Measurements from ENCODE around the gene WDPCP. TPM values are rescaled to one million over a fixed set of nuclear protein-coding genes. Genes with fewer than 3 reads are reported as not detected.
"Not testable (repeated sequence)": the region's sequence is repeated elsewhere in the genome, so short reads cannot be mapped to it uniquely, and the experiment has no call there.

The WDPCP gene
- polyA plus RNA-seq, 1 donor from 2014 or later = 8.9 TPM

GRCh38 chr2:63569740-63570139 lies 18.5 kb downstream of the WDPCP start:
- Histone ChIP-seq H3K27me3 (ENCODE audit: insufficient read depth, low read depth, low read length) (no peaks in the 10 kb centered on the region), H3K9me2 (ENCODE audit: insufficient read depth, low read length) (no peaks in the 10 kb centered on the region), H3K4me2 (ENCODE audit: low read length) (no peak overlapping the region), H3K4me3 (ENCODE audit: low read length) (no peak overlapping the region), H3K9ac (ENCODE audit: low read length) (no peak overlapping the region), H4K20me1 (ENCODE audit: insufficient read depth) (no peaks in the 10 kb centered on the region), H3K27ac (ENCODE audit: low read length) (no peak overlapping the region), H3K36me3 (ENCODE audit: insufficient read depth, low read length) (no peaks in the 10 kb centered on the region), H3K79me2 (replicated peaks; ENCODE audit: insufficient read depth, low read length) (no peaks in the 10 kb centered on the region), H2AFZ (ENCODE audit: low read depth, low read length) (no peak overlapping the region), H3K9me3 (ENCODE audit: low read length) (no peaks in the 10 kb centered on the region), H3F3A (ENCODE audit: insufficient read depth, low read length, poor library complexity, severe bottlenecking) (no peaks in the 10 kb centered on the region)
- TF ChIP-seq CTCF (IDR thresholded peaks at IDR 0.05; ENCODE audit: poor library complexity, severe bottlenecking) = no peak
- no peak for TF ChIP-seq SMC3 (conservative IDR thresholded peaks at IDR 0.05; ENCODE audit: poor library complexity)
- TF ChIP-seq MXI1 (conservative IDR thresholded peaks at IDR 0.05; ENCODE audit: poor library complexity, severe bottlenecking) = no peak
- no peak for TF ChIP-seq TAF1 (IDR thresholded peaks at IDR 0.05; ENCODE audit: low read depth)
- no peak for TF ChIP-seq EP300 (conservative IDR thresholded peaks at IDR 0.05; ENCODE audit: poor library complexity, severe bottlenecking)
- no peak for TF ChIP-seq POLR2AphosphoS5 (IDR thresholded peaks at IDR 0.05)
- TF ChIP-seq REST (IDR thresholded peaks at IDR 0.05; ENCODE audit: borderline replicate concordance) = no peak
- TF ChIP-seq EZH2 (IDR thresholded peaks at IDR 0.05; ENCODE audit: borderline replicate concordance, insufficient read depth, low read length, poor library complexity, severe bottlenecking) = no peak
- no peak for TF ChIP-seq RAD21 (conservative IDR thresholded peaks at IDR 0.05)

GRCh38 chr2:63562751-63563150 lies 25.5 kb downstream of the WDPCP start:
- H4K20me1 ChIP-seq (ENCODE audit: insufficient read depth) = no peaks in the 10 kb centered on the region
- no peaks in the 10 kb centered on the region for H3K9me3 ChIP-seq (ENCODE audit: low read length)
- H2AFZ ChIP-seq (ENCODE audit: low read depth, low read length) = no peak overlapping the region
- H3K79me2 ChIP-seq (replicated peaks; ENCODE audit: insufficient read depth, low read length) = no peaks in the 10 kb centered on the region
- H3K27ac ChIP-seq (ENCODE audit: low read length) = no peak overlapping the region
- no peak overlapping the region for H3K9ac ChIP-seq (ENCODE audit: low read length)
- H3F3A ChIP-seq (ENCODE audit: insufficient read depth, low read length, poor library complexity, severe bottlenecking) = no peaks in the 10 kb centered on the region
- TF ChIP-seq EP300 (conservative IDR thresholded peaks at IDR 0.05; ENCODE audit: poor library complexity, severe bottlenecking) (no peak), SMC3 (conservative IDR thresholded peaks at IDR 0.05; ENCODE audit: poor library complexity) (no peak), POLR2AphosphoS5 (IDR thresholded peaks at IDR 0.05) (no peak), REST (IDR thresholded peaks at IDR 0.05; ENCODE audit: borderline replicate concordance) (no peak), MXI1 (conservative IDR thresholded peaks at IDR 0.05; ENCODE audit: poor library complexity, severe bottlenecking) (no peak), TAF1 (IDR thresholded peaks at IDR 0.05; ENCODE audit: low read depth) (no peak), EZH2 (IDR thresholded peaks at IDR 0.05; ENCODE audit: borderline replicate concordance, insufficient read depth, low read length, poor library complexity, severe bottlenecking) (no peak), RAD21 (conservative IDR thresholded peaks at IDR 0.05) (no peak), CTCF (IDR thresholded peaks at IDR 0.05; ENCODE audit: poor library complexity, severe bottlenecking) (no peak)
- H3K9me2 ChIP-seq (ENCODE audit: insufficient read depth, low read length) = no peaks in the 10 kb centered on the region
- H3K4me2 ChIP-seq (ENCODE audit: low read length) = no peak overlapping the region
- no peak overlapping the region for H3K4me3 ChIP-seq (ENCODE audit: low read length)
- H3K36me3 ChIP-seq (ENCODE audit: insufficient read depth, low read length) = no peaks in the 10 kb centered on the region
- no peaks in the 10 kb centered on the region for H3K27me3 ChIP-seq (ENCODE audit: insufficient read depth, low read depth, low read length)

- not testable (repeated sequence) for H3K9me2 ChIP-seq (ENCODE audit: insufficient read depth, low read length); H3K27ac ChIP-seq (ENCODE audit: low read length); H4K20me1 ChIP-seq (ENCODE audit: insufficient read depth); H3K9me3 ChIP-seq (ENCODE audit: low read length); H3K4me3 ChIP-seq (ENCODE audit: low read length); H3K36me3 ChIP-seq (ENCODE audit: insufficient read depth, low read length); H3K79me2 ChIP-seq (replicated peaks; ENCODE audit: insufficient read depth, low read length); H2AFZ ChIP-seq (ENCODE audit: low read depth, low read length); H3K4me2 ChIP-seq (ENCODE audit: low read length); H3K27me3 ChIP-seq (ENCODE audit: insufficient read depth, low read depth, low read length); H3K9ac ChIP-seq (ENCODE audit: low read length); H3F3A ChIP-seq (ENCODE audit: insufficient read depth, low read length, poor library complexity, severe bottlenecking)
Measured at GRCh38 chr2:63558922-63559321, 29.4 kb downstream of the WDPCP start.

Measured in neural cell (in vitro differentiated cells).